ENCODE results near the gene POLR3GL. TPM values are rescaled to one million over a fixed set of nuclear protein-coding genes. Genes with fewer than 3 reads are reported as not detected.

Gene POLR3GL
- total RNA-seq, 1 experiment from 2014 or later, result 8.5 TPM

GRCh38 chr1:145967288-145967687, 2.8 kb downstream of the POLR3GL start:
- TF ChIP-seq, protein P1, sequence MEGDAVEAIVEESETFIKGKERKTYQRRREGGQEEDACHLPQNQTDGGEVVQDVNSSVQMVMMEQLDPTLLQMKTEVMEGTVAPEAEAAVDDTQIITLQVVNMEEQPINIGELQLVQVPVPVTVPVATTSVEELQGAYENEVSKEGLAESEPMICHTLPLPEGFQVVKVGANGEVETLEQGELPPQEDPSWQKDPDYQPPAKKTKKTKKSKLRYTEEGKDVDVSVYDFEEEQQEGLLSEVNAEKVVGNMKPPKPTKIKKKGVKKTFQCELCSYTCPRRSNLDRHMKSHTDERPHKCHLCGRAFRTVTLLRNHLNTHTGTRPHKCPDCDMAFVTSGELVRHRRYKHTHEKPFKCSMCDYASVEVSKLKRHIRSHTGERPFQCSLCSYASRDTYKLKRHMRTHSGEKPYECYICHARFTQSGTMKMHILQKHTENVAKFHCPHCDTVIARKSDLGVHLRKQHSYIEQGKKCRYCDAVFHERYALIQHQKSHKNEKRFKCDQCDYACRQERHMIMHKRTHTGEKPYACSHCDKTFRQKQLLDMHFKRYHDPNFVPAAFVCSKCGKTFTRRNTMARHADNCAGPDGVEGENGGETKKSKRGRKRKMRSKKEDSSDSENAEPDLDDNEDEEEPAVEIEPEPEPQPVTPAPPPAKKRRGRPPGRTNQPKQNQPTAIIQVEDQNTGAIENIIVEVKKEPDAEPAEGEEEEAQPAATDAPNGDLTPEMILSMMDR (conservative IDR thresholded peaks at IDR 0.05; ENCODE audit: low read depth, low read length), result no peak
- no peak for TF ChIP-seq EZH2 (IDR thresholded peaks at IDR 0.05; ENCODE audit: borderline replicate concordance, low read depth, low read length, poor library complexity, severe bottlenecking)
- Histone ChIP-seq H3K36me3 (ENCODE audit: insufficient read depth, low read length, poor library complexity, severe bottlenecking) (no peaks in the 10 kb centered on the region), H3K27me3 (replicated peaks; ENCODE audit: insufficient read depth, low read depth, low read length, poor library complexity) (no peaks in the 10 kb centered on the region), H3K4me3 (ENCODE audit: low read depth, low read length, poor library complexity, severe bottlenecking) (no peak overlapping the region), H3K27ac (ENCODE audit: low read depth, low read length, poor library complexity, severe bottlenecking) (no peak overlapping the region), H3K9me3 (ENCODE audit: low read depth, low read length, poor library complexity, severe bottlenecking) (peaks cover 5% of the 10 kb centered on the region), H3K4me1 (ENCODE audit: insufficient read depth, low read length, poor library complexity, severe bottlenecking) (peaks cover 16% of the 10 kb centered on the region)
- intact Hi-C loops (cut with micrococcal nuclease; ENCODE audit: unreplicated experiment), result no loop called here
- POLR2A ChIA-PET (ENCODE audit: low non-redundant PET), result no interaction called here
- CTCF ChIA-PET, result no interaction called here
- no peak for DNase-seq (ENCODE audit: low spot score)
- no TSS peak for BruUV-seq (replicated peaks)

DNA sequence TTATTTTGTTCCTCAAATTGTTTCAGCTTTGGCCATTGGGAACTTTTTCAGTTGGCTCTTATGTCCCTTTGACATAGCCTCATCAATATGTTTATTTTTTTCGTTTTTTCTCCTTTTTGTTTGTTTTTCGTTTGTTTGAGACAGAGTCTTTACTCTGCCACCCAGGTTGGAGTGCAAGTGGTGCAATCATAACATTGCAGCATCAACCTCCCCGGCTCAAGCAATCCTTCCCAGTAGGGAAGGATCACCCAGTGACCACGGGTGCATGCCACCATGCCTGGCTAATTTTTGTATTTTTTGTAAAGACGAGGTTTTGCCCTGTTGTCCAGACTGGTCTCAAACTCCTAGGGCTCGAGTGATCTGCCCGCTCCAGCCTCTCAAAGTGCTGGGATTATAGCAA, 8.1 kb downstream of the POLR3GL start:
- TF ChIP-seq, protein P1 (conservative IDR thresholded peaks at IDR 0.05; ENCODE audit: low read depth, low read length), result no peak
- no peak for TF ChIP-seq EZH2 (IDR thresholded peaks at IDR 0.05; ENCODE audit: borderline replicate concordance, low read depth, low read length, poor library complexity, severe bottlenecking)
- DNase-seq (ENCODE audit: low spot score), result no peak
- no peak overlapping the region for H3K27ac ChIP-seq (ENCODE audit: low read depth, low read length, poor library complexity, severe bottlenecking)
- peaks cover 1% of the 10 kb centered on the region for H3K9me3 ChIP-seq (ENCODE audit: low read depth, low read length, poor library complexity, severe bottlenecking)
- no peaks in the 10 kb centered on the region for H3K27me3 ChIP-seq (replicated peaks; ENCODE audit: insufficient read depth, low read depth, low read length, poor library complexity)
- no peak overlapping the region for H3K4me3 ChIP-seq (ENCODE audit: low read depth, low read length, poor library complexity, severe bottlenecking)
- no TSS peak for BruUV-seq (replicated peaks)
- POLR2A ChIA-PET (ENCODE audit: low non-redundant PET), result no interaction called here
- peaks cover 1% of the 10 kb centered on the region for H3K4me1 ChIP-seq (ENCODE audit: insufficient read depth, low read length, poor library complexity, severe bottlenecking)
- CTCF ChIA-PET, result no interaction called here
- H3K36me3 ChIP-seq (ENCODE audit: insufficient read depth, low read length, poor library complexity, severe bottlenecking), result no peaks in the 10 kb centered on the region
- intact Hi-C loops (cut with micrococcal nuclease; ENCODE audit: unreplicated experiment), result no loop called here

GRCh38 chr1:145974721-145975120, 10.2 kb downstream of the POLR3GL start:
- DNase-seq (ENCODE audit: low spot score), result no peak
- Histone ChIP-seq H3K4me1 (ENCODE audit: insufficient read depth, low read length, poor library complexity, severe bottlenecking) (peaks cover 19% of the 10 kb centered on the region), H3K9me3 (ENCODE audit: low read depth, low read length, poor library complexity, severe bottlenecking) (no peaks in the 10 kb centered on the region), H3K4me3 (ENCODE audit: low read depth, low read length, poor library complexity, severe bottlenecking) (no peak overlapping the region), H3K27ac (ENCODE audit: low read depth, low read length, poor library complexity, severe bottlenecking) (no peak overlapping the region), H3K27me3 (replicated peaks; ENCODE audit: insufficient read depth, low read depth, low read length, poor library complexity) (no peaks in the 10 kb centered on the region), H3K36me3 (ENCODE audit: insufficient read depth, low read length, poor library complexity, severe bottlenecking) (no peaks in the 10 kb centered on the region)
- ChIA-PET CTCF (no interaction called here), POLR2A (ENCODE audit: low non-redundant PET) (no interaction called here)
- intact Hi-C loops (cut with micrococcal nuclease; ENCODE audit: unreplicated experiment), result loop anchor here (5.0 kb wide), 1 partner anchor 127 kb away; the partner anchor contains the start of gene NUDT17
- TF ChIP-seq, protein P1 (conservative IDR thresholded peaks at IDR 0.05; ENCODE audit: low read depth, low read length), result no peak
- TF ChIP-seq EZH2 (IDR thresholded peaks at IDR 0.05; ENCODE audit: borderline replicate concordance, low read depth, low read length, poor library complexity, severe bottlenecking), result no peak
- BruUV-seq (replicated peaks), result no TSS peak

Data from A673 (cell line).